Neuron (in vitro differentiated cells): ENCODE results near the gene SERPINC1.

ENCODE experiments used
- H2AFZ ChIP-seq: one replicate; pipeline ENCODE4 v1.6.1; 2013; ENCODE audit warnings: low read depth, mild to moderate bottlenecking, inconsistent platforms, low read length, moderate library complexity
- H3K27me3 ChIP-seq: one replicate; pipeline ENCODE4 v1.6.1; 2013; ENCODE audit warnings: low read length; ENCODE audit not compliant: insufficient read depth
- H3K36me3 ChIP-seq: one replicate; pipeline ENCODE4 v1.6.1; 2013; ENCODE audit warnings: low read length; ENCODE audit not compliant: insufficient read depth
- H3K4me1 ChIP-seq: one replicate; pipeline ENCODE4 v1.6.1; 2013; ENCODE audit warnings: low read length; ENCODE audit not compliant: insufficient read depth
- H3K4me3 ChIP-seq: 2 replicates; pipeline ENCODE4 v1.5.1; 2013; ENCODE audit warnings: mild to moderate bottlenecking, low read length, moderate library complexity
- H3K9me3 ChIP-seq: one replicate; pipeline ENCODE4 v1.6.1; 2013; ENCODE audit warnings: low read length

Gene SERPINC1

GRCh38 chr1:173916667-173917066 lies 460 bp downstream of the SERPINC1 start:
- H3K36me3 ChIP-seq: no peaks in the 10 kb centered on the region

DNA sequence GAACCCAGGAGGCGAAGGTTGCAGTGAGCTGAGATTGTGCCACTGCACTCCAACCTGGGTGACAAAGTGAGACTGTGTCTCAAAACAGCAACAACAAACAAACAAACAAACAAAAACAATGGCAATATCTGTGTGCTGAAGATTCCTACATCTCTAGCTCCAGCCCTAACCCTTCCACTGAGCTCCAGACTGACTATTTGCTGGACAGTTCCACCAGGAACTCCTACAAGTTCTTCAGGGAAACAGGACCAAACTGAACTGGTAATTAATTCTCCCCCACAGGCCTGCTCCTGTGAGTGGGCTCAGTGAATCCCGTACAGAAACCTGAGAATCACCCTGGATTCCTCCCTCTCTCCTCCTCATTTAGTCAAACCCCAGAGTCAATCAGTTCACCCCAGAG lies 1.5 kb downstream of the SERPINC1 start:
- Histone ChIP-seq H3K36me3 (no peaks in the 10 kb centered on the region), H3K4me3 (no peak overlapping the region), H3K9me3 (no peaks in the 10 kb centered on the region), H3K4me1 (no peaks in the 10 kb centered on the region), H2AFZ (no peak overlapping the region), H3K27me3 (no peaks in the 10 kb centered on the region)

More at GRCh38 chr1:173916667-173917066, 460 bp downstream of the SERPINC1 start:
- Histone ChIP-seq H3K4me3 (no peak overlapping the region), H2AFZ (no peak overlapping the region), H3K27me3 (no peaks in the 10 kb centered on the region), H3K4me1 (no peaks in the 10 kb centered on the region), H3K9me3 (no peaks in the 10 kb centered on the region)

DNA sequence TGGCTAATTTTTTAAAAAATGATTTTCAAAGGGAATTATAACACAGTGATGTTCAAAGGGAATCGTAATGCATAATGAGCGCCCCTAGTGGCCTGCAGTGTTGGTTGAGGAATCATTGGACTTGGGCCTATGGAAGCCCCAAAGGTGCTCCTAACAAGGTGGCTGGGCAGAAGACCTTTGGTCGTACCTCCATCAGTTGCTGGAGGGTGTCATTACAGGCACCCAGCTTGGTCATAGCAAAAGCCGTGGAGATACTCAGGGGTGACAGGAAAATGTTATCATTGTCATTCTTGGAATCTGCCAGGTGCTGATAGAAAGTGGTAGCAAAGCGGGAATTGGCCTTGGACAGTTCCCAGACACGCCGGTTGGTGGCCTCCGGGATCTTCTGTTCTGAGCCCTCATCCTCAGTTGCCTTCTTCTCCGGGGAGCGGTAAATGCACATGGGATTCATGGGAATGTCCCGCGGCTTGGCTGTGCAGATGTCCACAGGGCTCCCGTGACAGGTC lies 2.7 kb downstream of the SERPINC1 start:
- no peak overlapping the region for H2AFZ ChIP-seq
- peaks cover 3% of the 10 kb centered on the region for H3K9me3 ChIP-seq
- no peaks in the 10 kb centered on the region for H3K27me3 ChIP-seq
- no peak overlapping the region for H3K4me3 ChIP-seq
- H3K36me3 ChIP-seq: no peaks in the 10 kb centered on the region
- no peaks in the 10 kb centered on the region for H3K4me1 ChIP-seq

GRCh38 chr1:173913111-173913510 lies 4.0 kb downstream of the SERPINC1 start:
- H3K4me3 ChIP-seq: no peak overlapping the region
- no peak overlapping the region for H2AFZ ChIP-seq
- H3K9me3 ChIP-seq: peaks cover 3% of the 10 kb centered on the region
- H3K27me3 ChIP-seq: no peaks in the 10 kb centered on the region
- H3K36me3 ChIP-seq: no peaks in the 10 kb centered on the region
- no peaks in the 10 kb centered on the region for H3K4me1 ChIP-seq

- Histone ChIP-seq H3K36me3 (no peaks in the 10 kb centered on the region), H3K27me3 (no peaks in the 10 kb centered on the region), H3K4me3 (no peak overlapping the region), H2AFZ (no peak overlapping the region), H3K9me3 (no peaks in the 10 kb centered on the region), H3K4me1 (no peaks in the 10 kb centered on the region)
Observed at GRCh38 chr1:173903827-173904531, 13.1 kb downstream of the SERPINC1 start.

DNA sequence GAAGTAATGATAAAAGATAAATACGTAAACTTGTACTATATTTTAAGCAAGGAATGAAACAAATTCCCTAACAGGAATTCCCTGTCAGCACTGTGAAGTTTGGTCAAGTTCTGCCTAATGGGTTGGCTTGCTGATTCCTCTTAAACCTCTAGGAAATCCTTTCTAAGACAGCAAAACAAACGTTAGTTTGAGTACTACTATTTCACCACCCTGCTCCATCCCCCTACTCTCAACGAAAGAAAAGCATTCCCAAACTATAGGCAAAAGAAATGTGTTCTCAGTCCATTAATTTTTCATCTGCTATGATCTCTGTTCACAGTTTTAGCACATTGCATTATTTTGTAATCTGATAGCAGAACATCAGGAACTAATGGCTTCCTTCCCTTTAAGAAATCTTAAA lies 16.1 kb downstream of the SERPINC1 start:
- no peak overlapping the region for H3K4me3 ChIP-seq

DNA sequence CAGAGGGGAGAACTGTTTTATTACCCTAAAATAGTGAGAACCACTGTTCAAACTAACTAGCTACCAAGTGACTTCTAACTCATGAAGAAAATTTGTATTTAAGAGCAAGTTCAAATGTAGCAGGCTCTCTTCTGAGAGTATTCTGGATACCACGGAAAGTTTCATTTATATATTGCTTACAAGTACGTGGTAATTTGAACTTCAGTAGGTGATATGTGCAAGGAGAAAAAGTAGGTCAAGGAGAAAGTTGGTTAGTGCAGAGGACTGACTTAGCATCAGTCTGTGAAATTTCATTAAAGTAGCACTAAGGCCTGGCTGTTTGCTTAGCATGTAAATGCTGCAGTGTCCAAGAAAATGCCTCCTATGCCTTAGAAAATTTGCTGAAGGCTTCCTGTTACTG lies 16.7 kb downstream of the SERPINC1 start:
- H3K27me3 ChIP-seq: no peaks in the 10 kb centered on the region
- H3K9me3 ChIP-seq: no peaks in the 10 kb centered on the region
- H3K4me3 ChIP-seq: no peak overlapping the region
- peaks cover 4% of the 10 kb centered on the region for H3K36me3 ChIP-seq
- no peak overlapping the region for H2AFZ ChIP-seq
- H3K4me1 ChIP-seq: no peaks in the 10 kb centered on the region

More for the DNA sequence above, 16.1 kb downstream of the SERPINC1 start:
- Histone ChIP-seq H3K9me3 (no peaks in the 10 kb centered on the region), H3K4me1 (no peaks in the 10 kb centered on the region), H3K36me3 (peaks cover 3% of the 10 kb centered on the region), H3K27me3 (no peaks in the 10 kb centered on the region), H2AFZ (no peak overlapping the region)

DNA sequence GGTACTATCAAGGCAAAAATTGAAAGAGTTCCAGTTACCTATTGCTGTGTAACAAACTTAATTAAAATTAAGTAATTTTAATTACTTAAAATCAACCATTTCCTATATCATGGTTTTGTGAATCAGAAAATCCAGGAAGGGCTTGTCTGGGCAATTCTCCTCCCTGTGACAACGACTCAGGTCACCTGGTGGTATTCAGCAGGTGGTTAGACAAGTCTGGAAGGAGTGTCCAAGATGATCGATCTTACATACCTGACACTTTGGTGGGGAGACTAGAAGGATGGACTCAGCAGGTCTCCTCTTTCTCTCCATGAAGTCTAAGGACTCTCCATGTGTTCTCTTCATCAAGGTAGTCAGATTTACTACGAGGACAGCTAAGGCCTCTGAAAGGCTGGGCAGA lies 22.9 kb downstream of the SERPINC1 start:
- H3K36me3 ChIP-seq: peaks cover 15% of the 10 kb centered on the region
- no peak overlapping the region for H2AFZ ChIP-seq
- no peak overlapping the region for H3K4me3 ChIP-seq
- H3K4me1 ChIP-seq: no peaks in the 10 kb centered on the region
- no peaks in the 10 kb centered on the region for H3K27me3 ChIP-seq
- no peaks in the 10 kb centered on the region for H3K9me3 ChIP-seq

- H3K27me3 ChIP-seq: no peaks in the 10 kb centered on the region
- H3K4me1 ChIP-seq: peaks cover 6% of the 10 kb centered on the region
- H3K36me3 ChIP-seq: peaks cover 17% of the 10 kb centered on the region
- H2AFZ ChIP-seq: no peak overlapping the region
- no peaks in the 10 kb centered on the region for H3K9me3 ChIP-seq
- no peak overlapping the region for H3K4me3 ChIP-seq
Observed at GRCh38 chr1:173893611-173894010, 23.5 kb downstream of the SERPINC1 start.

- Histone ChIP-seq H3K36me3 (peaks cover 36% of the 10 kb centered on the region), H3K27me3 (no peaks in the 10 kb centered on the region), H3K9me3 (no peaks in the 10 kb centered on the region), H3K4me1 (peaks cover 11% of the 10 kb centered on the region), H2AFZ (no peak overlapping the region), H3K4me3 (no peak overlapping the region)
Observed at GRCh38 chr1:173889885-173890284, 27.2 kb downstream of the SERPINC1 start.

DNA sequence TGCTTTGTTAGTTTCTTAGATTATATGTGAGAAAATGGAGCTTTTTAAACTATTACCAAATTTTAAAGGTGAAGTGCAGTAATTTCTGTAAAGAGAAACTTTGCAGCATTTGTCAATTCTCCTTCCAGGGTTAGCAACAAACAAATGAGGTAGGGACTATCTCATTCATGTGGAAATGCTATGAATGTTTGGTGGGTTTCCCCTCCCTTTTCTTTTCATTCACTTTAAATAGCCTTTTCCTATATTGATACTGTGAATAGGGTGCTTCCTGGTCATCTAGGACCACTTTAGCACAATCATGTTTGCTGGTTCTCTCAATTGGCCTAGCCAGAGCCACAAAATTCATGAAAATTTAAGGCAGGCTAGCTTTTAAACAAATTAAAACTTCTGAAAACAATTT lies 28.4 kb downstream of the SERPINC1 start:
- Histone ChIP-seq H3K4me1 (peaks cover 11% of the 10 kb centered on the region), H3K9me3 (no peaks in the 10 kb centered on the region), H3K4me3 (no peak overlapping the region), H3K36me3 (peaks cover 35% of the 10 kb centered on the region), H2AFZ (no peak overlapping the region), H3K27me3 (no peaks in the 10 kb centered on the region)

DNA sequence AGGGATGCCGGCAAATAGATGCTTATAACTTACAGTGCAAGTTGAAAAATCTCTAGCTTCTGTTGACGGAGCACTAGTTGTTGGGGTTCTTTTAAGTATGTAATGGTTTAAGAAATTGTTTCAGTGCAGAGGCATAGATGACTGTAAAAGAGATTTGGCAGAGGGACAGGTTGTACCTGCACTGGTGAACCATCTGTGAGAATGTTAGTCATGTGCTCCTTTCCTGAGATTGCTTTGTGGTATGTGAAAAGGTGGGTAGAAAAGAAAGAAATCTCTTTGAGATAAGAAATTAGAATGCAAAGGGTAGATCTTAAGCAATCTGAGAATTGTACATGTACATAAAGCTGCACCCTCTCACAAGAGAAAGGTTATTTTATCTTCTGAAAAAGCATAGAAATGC lies 29.5 kb downstream of the SERPINC1 start:
- Histone ChIP-seq H3K4me3 (no peak overlapping the region), H2AFZ (no peak overlapping the region), H3K4me1 (peaks cover 11% of the 10 kb centered on the region), H3K9me3 (no peaks in the 10 kb centered on the region), H3K27me3 (no peaks in the 10 kb centered on the region), H3K36me3 (peaks cover 31% of the 10 kb centered on the region)

DNA sequence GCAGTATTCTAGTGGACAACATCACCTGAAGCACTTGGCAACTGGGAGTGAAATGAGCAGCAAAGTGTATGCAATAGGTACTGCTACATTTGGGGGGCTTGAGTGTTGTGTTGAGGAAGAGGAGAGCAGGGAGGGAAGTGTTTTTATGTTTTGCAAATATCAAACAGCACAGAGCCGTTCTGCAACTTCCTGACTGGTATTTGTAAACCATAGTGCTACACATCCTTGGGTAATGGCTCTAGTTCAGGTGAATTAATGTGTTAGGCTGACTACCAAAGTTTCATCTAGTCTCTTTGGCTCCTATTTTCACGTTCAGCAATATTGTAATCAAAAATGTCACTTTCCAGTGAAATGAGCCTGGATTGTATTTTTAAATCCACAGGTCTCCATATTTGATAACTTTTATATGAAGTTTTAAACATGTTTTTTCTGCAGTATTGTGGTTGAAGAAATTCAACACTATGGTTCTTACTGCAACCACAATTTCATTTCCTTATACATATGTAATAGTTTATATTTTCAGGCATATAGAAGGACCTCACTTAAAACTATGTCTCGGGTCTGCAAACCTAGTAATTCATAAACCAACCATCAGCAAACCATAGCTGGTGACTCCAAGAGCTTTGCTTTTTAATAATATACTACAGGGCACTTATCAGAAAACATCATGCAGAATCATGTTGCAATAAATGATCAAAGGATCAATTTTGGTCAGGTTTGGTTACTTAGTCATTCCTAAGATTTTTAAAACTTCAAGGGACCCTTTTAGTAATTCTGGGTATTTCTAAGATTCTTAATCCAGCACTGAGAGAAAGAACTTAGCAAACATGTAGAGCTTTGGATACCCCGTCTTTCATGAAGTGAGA lies 30.1 kb downstream of the SERPINC1 start:
- no peaks in the 10 kb centered on the region for H3K9me3 ChIP-seq
- peaks cover 31% of the 10 kb centered on the region for H3K36me3 ChIP-seq

More for the DNA sequence above, 30.1 kb downstream of the SERPINC1 start:
- peaks cover 11% of the 10 kb centered on the region for H3K4me1 ChIP-seq
- H3K27me3 ChIP-seq: no peaks in the 10 kb centered on the region
- no peak overlapping the region for H2AFZ ChIP-seq
- no peak overlapping the region for H3K4me3 ChIP-seq
